SU-DHL-6 (cell line): Measurements from ENCODE around the gene HHATL.

Experiments
- EZH2phosphoT487 ChIP-seq: fragments of 200-600 bp; sonication (generic), shearing (Covaris generic); conservative IDR thresholded peaks from 2 replicates; pipeline ENCODE4 v1.6.1; 2018; ENCODE audit warnings: mild to moderate bottlenecking, antibody characterized with exemption, low read length, moderate library complexity, mixed read lengths
- TF ChIP-seq, protein P1 (sequence below): fragments of 200-600 bp; sonication (generic); IDR thresholded peaks from one replicate; pipeline ENCODE4 v1.5.1; 2017; ENCODE audit warnings: antibody characterized with exemption, mild to moderate bottlenecking, low read length, moderate library complexity; ENCODE audit not compliant: insufficient read depth, poor library complexity, severe bottlenecking

DNA sequence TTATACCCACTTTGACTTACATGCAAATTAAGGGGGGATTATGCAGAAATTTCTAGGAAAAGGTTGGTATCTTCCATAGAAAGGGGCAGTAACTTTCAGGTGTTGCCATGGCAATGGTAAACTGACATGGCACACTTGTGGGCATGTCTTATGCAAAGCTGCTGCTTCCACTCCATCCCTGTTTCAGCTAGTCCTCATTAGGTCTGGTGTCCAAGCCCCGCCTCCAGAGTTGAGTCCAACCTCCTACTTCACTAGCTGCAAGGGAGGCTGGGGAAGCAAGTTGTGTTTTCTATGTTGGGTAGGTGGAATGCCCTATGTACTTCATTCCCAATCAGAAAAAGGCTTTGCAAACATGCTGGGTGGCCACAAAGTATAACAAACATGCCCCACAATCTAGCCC, 31.9 kb downstream of the HHATL start:
- TF ChIP-seq, protein P1, sequence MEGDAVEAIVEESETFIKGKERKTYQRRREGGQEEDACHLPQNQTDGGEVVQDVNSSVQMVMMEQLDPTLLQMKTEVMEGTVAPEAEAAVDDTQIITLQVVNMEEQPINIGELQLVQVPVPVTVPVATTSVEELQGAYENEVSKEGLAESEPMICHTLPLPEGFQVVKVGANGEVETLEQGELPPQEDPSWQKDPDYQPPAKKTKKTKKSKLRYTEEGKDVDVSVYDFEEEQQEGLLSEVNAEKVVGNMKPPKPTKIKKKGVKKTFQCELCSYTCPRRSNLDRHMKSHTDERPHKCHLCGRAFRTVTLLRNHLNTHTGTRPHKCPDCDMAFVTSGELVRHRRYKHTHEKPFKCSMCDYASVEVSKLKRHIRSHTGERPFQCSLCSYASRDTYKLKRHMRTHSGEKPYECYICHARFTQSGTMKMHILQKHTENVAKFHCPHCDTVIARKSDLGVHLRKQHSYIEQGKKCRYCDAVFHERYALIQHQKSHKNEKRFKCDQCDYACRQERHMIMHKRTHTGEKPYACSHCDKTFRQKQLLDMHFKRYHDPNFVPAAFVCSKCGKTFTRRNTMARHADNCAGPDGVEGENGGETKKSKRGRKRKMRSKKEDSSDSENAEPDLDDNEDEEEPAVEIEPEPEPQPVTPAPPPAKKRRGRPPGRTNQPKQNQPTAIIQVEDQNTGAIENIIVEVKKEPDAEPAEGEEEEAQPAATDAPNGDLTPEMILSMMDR: no peak
- TF ChIP-seq EZH2phosphoT487: no peak
